Left renal cortex interstitium (tissue), 4 donors: Measurements from ENCODE around the gene EPB41. TPM values are rescaled to one million over a fixed set of nuclear protein-coding genes. Genes with fewer than 3 reads are reported as not detected.

Experiments used
- DNase-seq, 4 donors: peaks; one replicate each; pipeline ENCODE4 v3.0.0-alpha.2; 2013; ENCODE audit warnings: low read depth in 4 of 4, low spot score in 2 of 4, missing footprints in 1 of 4
- polyA plus RNA-seq, 4 donors: library from polyadenylated mRNA; unstranded; fragments of 120-200 nt; gene quantifications; one replicate each; pipeline ENCODE4 v1.2.1, GENCODE V29; 2013; ENCODE audit not compliant: insufficient read length in 4 of 4

Gene EPB41
- polyA plus RNA-seq, 4 donors = 50.9 to 61.2 (median 55.2) TPM

DNA sequence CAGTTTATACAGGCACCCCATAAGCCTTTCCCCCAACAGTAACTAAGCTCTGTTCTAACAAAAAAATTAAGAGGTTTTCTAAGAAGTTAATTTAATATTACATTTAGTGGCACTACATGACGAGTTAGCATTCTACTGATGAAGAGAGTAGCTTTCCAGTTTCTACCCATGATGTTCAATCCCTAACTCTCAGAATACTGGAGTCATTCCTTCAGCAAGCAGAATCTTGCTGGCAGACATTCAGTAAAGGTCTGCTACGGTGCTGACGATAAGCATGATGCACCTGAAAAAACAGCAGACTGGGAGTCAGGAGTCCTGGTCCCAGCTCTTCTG lies 242.9 kb downstream of the EPB41 start:
- DNase-seq = no peak

- no peak for DNase-seq
Measured at GRCh38 chr1:29159773-29160172, 245.4 kb downstream of the EPB41 start.

- no peak for DNase-seq
Measured at GRCh38 chr1:29162025-29162424, 247.7 kb downstream of the EPB41 start.

GRCh38 chr1:29162476-29163138 lies 248.2 kb downstream of the EPB41 start:
- no peak for DNase-seq

- DNase-seq = no peak
Measured at GRCh38 chr1:29164588-29164987, 250.2 kb downstream of the EPB41 start.

- DNase-seq = no peak
Measured at GRCh38 chr1:29166291-29166878, 252.0 kb downstream of the EPB41 start.

DNA sequence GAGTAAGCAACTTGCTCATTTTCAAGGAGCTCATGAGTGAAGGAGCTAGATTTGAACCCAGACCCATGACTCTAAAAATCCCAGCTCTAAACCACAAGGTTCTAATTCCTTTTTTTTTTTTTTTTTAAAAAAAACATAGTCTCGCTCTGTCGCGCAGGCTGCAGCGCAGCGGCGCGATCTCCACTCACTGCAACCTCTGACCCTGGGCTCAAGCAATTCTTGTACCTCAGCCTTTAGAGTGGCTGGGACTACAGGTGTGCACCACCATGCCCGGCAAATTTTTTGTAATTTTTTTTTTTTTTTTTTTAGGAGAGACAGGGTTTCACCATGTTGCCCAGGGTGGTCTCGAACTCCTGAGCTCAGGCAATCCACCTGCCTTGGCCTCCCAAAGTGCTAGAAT lies 253.5 kb downstream of the EPB41 start:
- DNase-seq = no peak

Other genes starting within 250 kb of the EPB41 start
- gene GMEB1, start 245.8 kb upstream of the EPB41 start, polyA plus RNA-seq = 10 to 100 TPM; 15.7 to 18.5 (median 18.3) TPM
- gene YTHDF2, start 177.6 kb upstream of the EPB41 start, polyA plus RNA-seq = 100 to 1,000 TPM in 1 of 4 donors, 10 to 100 TPM in 3; 83.1 to 100 (median 87.6) TPM
- gene OPRD1, start 102.4 kb upstream of the EPB41 start, polyA plus RNA-seq = under 1 TPM; 0.25 to 0.62 (median 0.37) TPM
- gene TMEM200B, start 209.3 kb downstream of the EPB41 start, polyA plus RNA-seq = 10 to 100 TPM; 15.2 to 19.9 (median 16.0) TPM